Mucosa of descending colon (tissue), 3 donors: Measurements from ENCODE around the gene PPP1R1B. TPM values are rescaled to one million over a fixed set of nuclear protein-coding genes. Genes with fewer than 3 reads are reported as not detected.

ENCODE experiments used
- ATAC-seq: fragments of 200-7000 bp; cut with Tn5 transposase; one replicate; pipeline ENCODE4 v1.9.1; 2020; ENCODE audit warnings: mild to moderate bottlenecking, moderate library complexity
- DNase-seq, 3 donors: peaks; one replicate each; pipeline ENCODE4 v3.0.0-alpha.2; 2020
- H3K36me3 ChIP-seq: fragments of 200-600 bp; one replicate; pipeline ENCODE4 v1.8.0; 2021; ENCODE audit warnings: low read depth, mild to moderate bottlenecking
- H3K4me1 ChIP-seq: fragments of 200-600 bp; one replicate; pipeline ENCODE4 v1.8.0; 2021; ENCODE audit warnings: low read depth, mild to moderate bottlenecking
- H3K4me3 ChIP-seq: fragments of 200-600 bp; one replicate; pipeline ENCODE4 v1.8.0; 2021; ENCODE audit warnings: mild to moderate bottlenecking
- H3K9me3 ChIP-seq: fragments of 200-600 bp; one replicate; pipeline ENCODE4 v1.8.0; 2021; ENCODE audit warnings: mild to moderate bottlenecking
- intact Hi-C, 2 donors: fragments of 100-400 bp; cut with DNase I in 1 of 2; cut with micrococcal nuclease in 1 of 2; formaldehyde crosslinking; loops; one replicate each; pipeline versions ENCODE4 v1.11.0 to v1.11.1; 2022; cut with DNase I, micrococcal nuclease
- total RNA-seq, 3 donors: library from RNA; stranded (reverse); fragmentation: NEBNext Ultra II Directional in 2 of 3; extraction: Animal tissue kit (Norgen Biotek cat#: 25700) in 2 of 3; gene quantifications; one replicate each; pipeline versions ENCODE4 v1.2.1 to v1.2.4, GENCODE V29; 2021 to 2023
- TF ChIP-seq, protein P1 (sequence below): fragments of 200-600 bp; IDR thresholded peaks from one replicate; pipeline ENCODE4 v1.8.0; 2022; ENCODE audit warnings: antibody characterized with exemption, mild to moderate bottlenecking
- donor health status: DM: no; HTN: no; CAD: no; lungs with moderate emphysema.
- donor health status: DM: no; HTN: no; CAD: no.
- donor health status: DM: no; HTN: yes; CAD: no.

Gene PPP1R1B
- total RNA-seq, 3 donors from 2014 or later: 108 to 362 (median 356) TPM

- ATAC-seq (no peak), DNase-seq (no peak)
- Histone ChIP-seq H3K4me1 (peaks cover 17% of the 10 kb centered on the region), H3K9me3 (no peaks in the 10 kb centered on the region), H3K36me3 (no peaks in the 10 kb centered on the region), H3K4me3 (no peak overlapping the region)
- TF ChIP-seq, protein P1, sequence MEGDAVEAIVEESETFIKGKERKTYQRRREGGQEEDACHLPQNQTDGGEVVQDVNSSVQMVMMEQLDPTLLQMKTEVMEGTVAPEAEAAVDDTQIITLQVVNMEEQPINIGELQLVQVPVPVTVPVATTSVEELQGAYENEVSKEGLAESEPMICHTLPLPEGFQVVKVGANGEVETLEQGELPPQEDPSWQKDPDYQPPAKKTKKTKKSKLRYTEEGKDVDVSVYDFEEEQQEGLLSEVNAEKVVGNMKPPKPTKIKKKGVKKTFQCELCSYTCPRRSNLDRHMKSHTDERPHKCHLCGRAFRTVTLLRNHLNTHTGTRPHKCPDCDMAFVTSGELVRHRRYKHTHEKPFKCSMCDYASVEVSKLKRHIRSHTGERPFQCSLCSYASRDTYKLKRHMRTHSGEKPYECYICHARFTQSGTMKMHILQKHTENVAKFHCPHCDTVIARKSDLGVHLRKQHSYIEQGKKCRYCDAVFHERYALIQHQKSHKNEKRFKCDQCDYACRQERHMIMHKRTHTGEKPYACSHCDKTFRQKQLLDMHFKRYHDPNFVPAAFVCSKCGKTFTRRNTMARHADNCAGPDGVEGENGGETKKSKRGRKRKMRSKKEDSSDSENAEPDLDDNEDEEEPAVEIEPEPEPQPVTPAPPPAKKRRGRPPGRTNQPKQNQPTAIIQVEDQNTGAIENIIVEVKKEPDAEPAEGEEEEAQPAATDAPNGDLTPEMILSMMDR: no peak
- intact Hi-C loops: no loop called here
Observed at GRCh38 chr17:39617100-39617445, 9.7 kb upstream of the PPP1R1B start.

GRCh38 chr17:39617446-39618245 is 9.1 kb upstream of the PPP1R1B start:
- peak; percentile 72 for ATAC-seq
- H3K36me3 ChIP-seq: no peaks in the 10 kb centered on the region
- H3K4me1 ChIP-seq: peaks cover 20% of the 10 kb centered on the region
- DNase-seq: peak; percentile 84 to 90 (median 85)
- TF ChIP-seq, protein P1: no peak
- H3K4me3 ChIP-seq: peak overlapping the region; percentile 19
- no peaks in the 10 kb centered on the region for H3K9me3 ChIP-seq
- intact Hi-C loops: no loop called here

DNA sequence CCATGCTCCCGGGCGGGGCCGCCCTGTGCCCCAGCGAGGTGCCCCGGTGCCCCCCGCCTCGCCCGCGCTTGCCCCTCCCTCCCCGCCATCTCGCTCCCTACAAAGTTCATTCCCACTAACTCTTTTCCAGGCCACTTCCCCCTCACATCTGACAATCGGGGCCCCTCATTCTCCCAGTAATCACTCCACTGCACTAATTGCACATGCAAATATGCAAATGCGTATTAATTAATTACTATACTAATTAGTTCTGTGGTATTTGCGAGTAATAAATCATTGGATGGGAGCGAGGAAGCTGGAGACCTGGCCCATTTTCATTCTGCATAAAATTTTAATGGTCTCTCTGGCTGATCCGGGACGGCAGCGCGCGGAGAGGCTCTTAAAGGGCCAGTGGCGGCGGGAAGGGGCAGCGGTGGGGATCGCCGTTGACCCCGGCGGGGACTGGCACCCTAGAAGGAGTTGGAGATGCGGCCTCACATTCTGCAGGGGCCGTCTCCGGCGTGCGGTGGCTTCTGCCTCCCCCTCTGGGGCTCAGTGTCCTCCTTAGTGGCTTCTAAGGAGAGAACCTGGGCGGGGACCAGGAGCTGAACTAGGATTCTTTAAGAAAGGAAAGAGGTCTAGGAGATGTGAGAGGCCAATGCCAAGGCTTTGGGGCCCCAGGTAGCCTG is 8.4 kb upstream of the PPP1R1B start:
- intact Hi-C loops: no loop called here
- Histone ChIP-seq H3K36me3 (no peaks in the 10 kb centered on the region), H3K9me3 (no peaks in the 10 kb centered on the region), H3K4me3 (peak overlapping the region; percentile 19), H3K4me1 (peaks cover 23% of the 10 kb centered on the region)
- TF ChIP-seq, protein P1: no peak
- DNase-seq (peak in 2 of 3 donors; percentile 46 to 72), ATAC-seq (peak; percentile 14)

DNA sequence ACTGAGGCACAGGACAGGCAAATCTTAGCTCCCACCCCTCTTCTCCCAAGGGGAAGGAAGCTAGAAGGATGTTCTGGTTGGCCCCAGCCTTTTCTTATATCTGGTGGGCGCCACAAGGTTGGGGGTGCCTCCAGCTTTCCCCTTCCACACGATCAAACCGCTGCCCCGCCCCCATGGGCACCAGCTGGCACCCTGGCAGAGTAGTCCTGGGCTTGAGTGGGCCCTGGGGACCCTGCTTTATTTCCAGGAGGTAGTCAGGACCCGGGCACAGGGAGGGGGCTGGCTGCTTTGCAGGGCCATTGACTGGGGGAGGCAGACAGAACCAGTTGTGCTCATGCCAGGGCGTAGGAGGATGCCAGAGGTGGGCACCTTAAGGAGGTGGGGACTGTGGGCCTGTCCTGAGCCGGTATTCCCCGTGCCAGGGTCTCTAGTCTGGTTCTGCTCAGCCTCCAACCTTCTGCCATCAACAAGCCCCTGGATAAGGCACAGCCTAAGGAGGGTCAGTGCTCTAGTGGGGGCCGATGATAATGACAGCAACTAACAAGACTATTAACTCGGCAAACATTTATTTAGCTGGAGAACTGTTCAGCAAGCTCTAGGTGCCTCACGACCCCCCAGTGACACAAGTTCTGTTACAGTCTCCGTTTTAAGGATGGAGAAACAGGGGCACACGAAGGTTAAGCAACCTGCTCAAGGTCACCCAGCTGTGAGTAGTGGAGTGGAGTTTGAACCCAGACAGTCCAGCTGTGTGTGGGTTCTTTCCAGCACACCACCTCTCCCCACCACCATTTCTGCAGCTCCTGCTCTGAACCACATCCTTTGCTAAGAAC is 7.6 kb upstream of the PPP1R1B start:
- DNase-seq (peak in 1 of 3 donors; percentile 25), ATAC-seq (no peak)
- Histone ChIP-seq H3K4me3 (no peak overlapping the region), H3K36me3 (no peaks in the 10 kb centered on the region), H3K4me1 (peaks cover 23% of the 10 kb centered on the region), H3K9me3 (no peaks in the 10 kb centered on the region)
- TF ChIP-seq, protein P1: no peak
- intact Hi-C loops: no loop called here

GRCh38 chr17:39619786-39620101 is 7.0 kb upstream of the PPP1R1B start:
- DNase-seq (no peak), ATAC-seq (no peak)
- Histone ChIP-seq H3K9me3 (no peaks in the 10 kb centered on the region), H3K4me1 (peaks cover 28% of the 10 kb centered on the region), H3K36me3 (no peaks in the 10 kb centered on the region), H3K4me3 (no peak overlapping the region)
- intact Hi-C loops: loop anchor here in 1 of 2 donors (10.0 kb wide), 1 partner anchor 135 kb away; no protein-coding TSS in a partner anchor
- TF ChIP-seq, protein P1: no peak
